IMR-90 (cell line): Measurements from ENCODE around the gene FAF1. TPM values are rescaled to one million over a fixed set of nuclear protein-coding genes. Genes with fewer than 3 reads are reported as not detected.

Experiments used
- ATAC-seq: fragments of 200-7000 bp; cut with Tn5 transposase; 2 replicates; pipeline ENCODE4 v1.9.1; 2020; ENCODE audit warnings: low read depth, mild to moderate bottlenecking, moderate library complexity
- BruUV-seq: library from RNA; stranded (reverse); fragments of 400-500 nt; replicated peaks from 2 replicates; lab custom pipeline; 2021; lab: Mats Ljungman, UMichigan
- CTCF ChIA-PET: fragments of 300-600 bp; formaldehyde crosslinking; extraction: SDS; loops from one replicate; lab custom pipeline; 2021; ENCODE audit warnings: antibody characterized with exemption; lab: Yijun Ruan, JAX
- POLR2A ChIA-PET: fragments of 300-600 bp; sonication (Branson Sonifier 250); formaldehyde crosslinking; loops from one replicate; lab custom pipeline; 2022; ENCODE audit warnings: antibody characterized with exemption; ENCODE audit not compliant: unreplicated experiment; lab: Charles Lee
- DNase-seq: peaks from one replicate; pipeline ENCODE4 v3.0.0; 2013
- H2AFZ ChIP-seq: replicated peaks from 2 replicates; pipeline ENCODE3; 2013; ENCODE audit warnings: low read length, mild to moderate bottlenecking; ENCODE audit not compliant: poor library complexity
- H2AK5ac ChIP-seq: 2 replicates; pipeline ENCODE4 v1.6.1; 2013; ENCODE audit warnings: low read depth, low read length, inconsistent platforms
- H2AK9ac ChIP-seq: replicated peaks from 2 replicates; pipeline ENCODE3; 2013; ENCODE audit warnings: mild to moderate bottlenecking, low read depth, low read length, moderate library complexity; ENCODE audit not compliant: poor library complexity
- H2BK120ac ChIP-seq: 2 replicates; pipeline ENCODE4 v1.6.1; 2013; ENCODE audit warnings: low read depth, low read length, inconsistent platforms
- H2BK15ac ChIP-seq: 3 replicates; pipeline ENCODE4 v1.6.1; 2013; ENCODE audit warnings: low read depth, low read length, inconsistent platforms
- H2BK20ac ChIP-seq: 2 replicates; pipeline ENCODE4 v1.6.1; 2013; ENCODE audit warnings: low read depth, mild to moderate bottlenecking, inconsistent platforms, low read length, moderate library complexity
- H2BK5ac ChIP-seq: 2 replicates; pipeline ENCODE4 v1.6.1; 2013; ENCODE audit warnings: mild to moderate bottlenecking, low read depth, low read length, inconsistent platforms; ENCODE audit not compliant: poor library complexity, severe bottlenecking
- H3K14ac ChIP-seq: replicated peaks from 2 replicates; pipeline ENCODE4 v1.6.1; 2013; ENCODE audit warnings: low read depth, low read length, inconsistent platforms
- H3K18ac ChIP-seq: 2 replicates; pipeline ENCODE4 v1.6.1; 2013; ENCODE audit warnings: low read depth, low read length, control low read depth
- H3K23ac ChIP-seq: 2 replicates; pipeline ENCODE4 v1.6.1; 2013; ENCODE audit warnings: low read depth, low read length, inconsistent platforms
- H3K27ac ChIP-seq: 2 replicates; pipeline ENCODE4 v1.5.1; 2013; ENCODE audit warnings: mild to moderate bottlenecking, control low read depth, low read length; ENCODE audit not compliant: insufficient read depth
- H3K27me3 ChIP-seq: 2 replicates; pipeline ENCODE4 v1.6.1; 2013; ENCODE audit warnings: low read length; ENCODE audit not compliant: control insufficient read depth, insufficient read depth
- H3K36me3 ChIP-seq: 2 replicates; pipeline ENCODE4 v1.6.1; 2013; ENCODE audit warnings: low read length, mixed read lengths; ENCODE audit not compliant: control insufficient read depth, insufficient read depth
- H3K4ac ChIP-seq: 2 replicates; pipeline ENCODE4 v1.6.1; 2013; ENCODE audit warnings: low read depth, low read length, inconsistent platforms
- H3K4me1 ChIP-seq: 2 replicates; pipeline ENCODE4 v1.6.1; 2013; ENCODE audit warnings: low read length, mixed read lengths; ENCODE audit not compliant: control insufficient read depth, insufficient read depth
- H3K4me2 ChIP-seq: 2 replicates; pipeline ENCODE4 v1.6.1; 2013; ENCODE audit warnings: low read depth, mild to moderate bottlenecking, control low read depth, low read length, moderate library complexity
- H3K4me3 ChIP-seq: 2 replicates; pipeline ENCODE4 v1.5.1; 2013; ENCODE audit warnings: low read depth, mild to moderate bottlenecking, control low read depth, low read length, moderate library complexity; ENCODE audit not compliant: insufficient read depth
- H3K56ac ChIP-seq: 2 replicates; pipeline ENCODE4 v1.6.1; 2013; ENCODE audit warnings: low read length, inconsistent platforms; ENCODE audit not compliant: insufficient read depth; ENCODE audit errors: extremely low read depth
- H3K79me1 ChIP-seq, 2 experiments: 2 replicates each; pipeline ENCODE4 v1.6.1; 2013; ENCODE audit warnings: low read length in 2 of 2, inconsistent platforms in 1 of 2, low read depth in 1 of 2
- H3K9ac ChIP-seq: 2 replicates; pipeline ENCODE4 v1.6.1; 2013; ENCODE audit warnings: low read depth, low read length, control low read depth
- H3K9me1 ChIP-seq: 2 replicates; pipeline ENCODE4 v1.6.1; 2013; ENCODE audit warnings: low read length, inconsistent platforms; ENCODE audit not compliant: insufficient read depth
- H3K9me3 ChIP-seq: 2 replicates; pipeline ENCODE4 v1.6.1; 2013; ENCODE audit warnings: low read length; ENCODE audit not compliant: control insufficient read depth, insufficient read depth
- H4K20me1 ChIP-seq: 2 replicates; pipeline ENCODE4 v1.6.1; 2013; ENCODE audit warnings: low read length, inconsistent platforms; ENCODE audit not compliant: insufficient read depth
- H4K5ac ChIP-seq: 2 replicates; pipeline ENCODE4 v1.6.1; 2013; ENCODE audit warnings: mild to moderate bottlenecking, low read depth, low read length, control low read depth
- H4K8ac ChIP-seq, 2 experiments: 2 replicates each; pipeline ENCODE4 v1.6.1; 2013; ENCODE audit warnings: low read depth in 2 of 2, low read length in 2 of 2, control low read depth in 1 of 2, inconsistent platforms in 1 of 2
- H4K91ac ChIP-seq: 2 replicates; pipeline ENCODE4 v1.6.1; 2013; ENCODE audit warnings: low read depth, low read length, inconsistent platforms; ENCODE audit not compliant: insufficient read depth
- BHLHE40 ChIP-seq: fragments of 150-350 bp; IDR thresholded peaks from 2 replicates; pipeline ENCODE4 v1.6.1; 2016; ENCODE audit warnings: mild to moderate bottlenecking, low read depth, low read length
- CEBPB ChIP-seq: IDR thresholded peaks from 2 replicates; pipeline ENCODE4 v1.6.1; 2012; ENCODE audit warnings: low read depth, low read length, improper control_type of control experiment
- CHD1 ChIP-seq: IDR thresholded peaks from 2 replicates; pipeline ENCODE4 v1.6.1; 2012; ENCODE audit warnings: low read depth, low read length, improper control_type of control experiment
- FOS ChIP-seq: fragments of 150-350 bp; IDR thresholded peaks from 2 replicates; pipeline ENCODE4 v1.6.1; 2016; ENCODE audit warnings: low read depth, low read length
- MAFK ChIP-seq: IDR thresholded peaks from 2 replicates; pipeline ENCODE4 v1.6.1; 2012; ENCODE audit warnings: low read depth, low read length, improper control_type of control experiment
- MXI1 ChIP-seq: IDR thresholded peaks from 2 replicates; pipeline ENCODE4 v1.6.1; 2012; ENCODE audit warnings: low read depth, mild to moderate bottlenecking, low read length, moderate library complexity, borderline replicate concordance
- NFE2L2 ChIP-seq: fragments of 150-350 bp; IDR thresholded peaks from 2 replicates; pipeline ENCODE4 v1.6.1; 2016; ENCODE audit warnings: low read depth, mild to moderate bottlenecking, low read length
- POLR2A ChIP-seq: IDR thresholded peaks from 2 replicates; pipeline ENCODE4 v1.6.1; 2012; ENCODE audit warnings: mild to moderate bottlenecking, low read depth, low read length
- RAD21 ChIP-seq: IDR thresholded peaks from 2 replicates; pipeline ENCODE4 v1.6.1; 2012; ENCODE audit warnings: low read length, improper control_type of control experiment
- RCOR1 ChIP-seq: IDR thresholded peaks from 2 replicates; pipeline ENCODE4 v1.6.1; 2012; ENCODE audit warnings: mild to moderate bottlenecking, low read length, improper control_type of control experiment; ENCODE audit not compliant: insufficient replicate concordance
- RFX5 ChIP-seq: IDR thresholded peaks from 2 replicates; pipeline ENCODE4 v1.8.0; 2012; ENCODE audit warnings: low read depth, mild to moderate bottlenecking, low read length, moderate library complexity
- USF2 ChIP-seq: fragments of 150-350 bp; IDR thresholded peaks from 2 replicates; pipeline ENCODE4 v1.6.1; 2017; ENCODE audit warnings: mild to moderate bottlenecking, antibody characterized with exemption, low read length, low read depth
- WGBS, 2 experiments: methylation state at CpG; one replicate each; pipeline versions ENCODE4 v1.1.5 to v1.1.7; 2013; ENCODE audit warnings: missing lambda C conversion rate in 2 of 2; ENCODE audit not compliant: insufficient read length in 1 of 2; ENCODE audit errors: extremely low coverage in 2 of 2; 5-methylcytosine and 5-hydroxymethylcytosine counted together
- dilution Hi-C: fragments of 300-500 bp; cut with HindIII; formaldehyde crosslinking; loops from one replicate; pipeline ENCODE4 v1.14.3; 2018; ENCODE audit warnings: low sequenced_read_pairs; ENCODE audit not compliant: unreplicated experiment
- in situ Hi-C: fragments of 300-500 bp; cut with MboI; formaldehyde crosslinking; loops from 3 replicates; pipeline ENCODE4 v1.14.3; 2019; ENCODE audit warnings: low sequenced_read_pairs, inconsistent platforms, mixed read lengths
- intact Hi-C: fragments of 100-400 bp; cut with micrococcal nuclease; formaldehyde crosslinking; loops from 2 replicates; pipeline ENCODE4 v1.10.0; 2022
- polyA plus RNA-seq, 3 experiments: library from polyadenylated mRNA; depleted of rRNA; stranded (reverse); fragments of >200 nt; gene quantifications; 2 replicates each; pipeline ENCODE4 v1.2.3, GENCODE V29; 2012; ENCODE audit warnings: low replicate concordance in 1 of 3
- total RNA-seq: library from RNA; depleted of rRNA; stranded (reverse); fragments of >200 nt; gene quantifications from 2 replicates; pipeline ENCODE4 v1.2.3, GENCODE V29; 2012
- TF ChIP-seq, protein P1 (sequence below): fragments of 150-350 bp; IDR thresholded peaks from 2 replicates; pipeline ENCODE4 v1.6.1; 2016; ENCODE audit warnings: low read depth, mild to moderate bottlenecking, low read length, moderate library complexity, borderline replicate concordance

Gene FAF1
- total and polyA plus RNA-seq, 2 of the 4 experiments (the other 2 are of a cell fraction), result 18.8 to 72.9 TPM

GRCh38 chr1:50570066-50570468, 390.0 kb downstream of the FAF1 start:
- CTCF ChIA-PET, result no interaction called here
- ATAC-seq (peak; percentile 91), DNase-seq (peak; percentile 58)
- BruUV-seq, result no TSS peak
- Histone ChIP-seq H3K36me3 (no peaks in the 10 kb centered on the region), H3K18ac (no peak overlapping the region), H3K4me3 (no peak overlapping the region), H3K4me2 (no peak overlapping the region; the same call in 1 of the 2 replicates), H2AK5ac (no peak overlapping the region), H4K20me1 (no peaks in the 10 kb centered on the region), H2AK9ac (no peak overlapping the region), H4K91ac (no peak overlapping the region), H3K14ac (no peak overlapping the region), H2BK20ac (no peak overlapping the region), H3K56ac (no peak overlapping the region), H2BK5ac (no peak overlapping the region), H3K9me3 (no peaks in the 10 kb centered on the region), H3K4ac (no peak overlapping the region), H3K23ac (no peak overlapping the region), H3K4me1 (no peaks in the 10 kb centered on the region), H3K9ac (no peak overlapping the region), H4K5ac (no peak overlapping the region), H2BK15ac (no peak overlapping the region), H3K79me1 (no peaks in the 10 kb centered on the region), H2BK120ac (no peak overlapping the region), H2AFZ (no peak overlapping the region), H3K9me1 (peaks cover 3% of the 10 kb centered on the region; the same call in 1 of the 2 replicates), H3K27ac (no peak overlapping the region), H4K8ac (no peak overlapping the region; a peak in 1 of 4 replicates), H3K27me3 (no peaks in the 10 kb centered on the region)
- POLR2A ChIA-PET, result no interaction called here
- intact Hi-C loops, result no loop called here
- no CpG with 5 or more reads among the region's 7 CpGs for WGBS, 2 experiments
- dilution Hi-C loops, result no loop called here
- in situ Hi-C loops, result no loop called here
- TF ChIP-seq RAD21, result no peak
- no peak for TF ChIP-seq CEBPB
- TF ChIP-seq BHLHE40, result no peak
- no peak for TF ChIP-seq USF2
- TF ChIP-seq NFE2L2, result no peak
- TF ChIP-seq RCOR1, result no peak
- no peak for TF ChIP-seq RFX5
- no peak for TF ChIP-seq MAFK
- no peak for TF ChIP-seq FOS
- TF ChIP-seq CHD1, result no peak
- no peak for TF ChIP-seq POLR2A
- TF ChIP-seq MXI1, result no peak
- TF ChIP-seq, protein P1, sequence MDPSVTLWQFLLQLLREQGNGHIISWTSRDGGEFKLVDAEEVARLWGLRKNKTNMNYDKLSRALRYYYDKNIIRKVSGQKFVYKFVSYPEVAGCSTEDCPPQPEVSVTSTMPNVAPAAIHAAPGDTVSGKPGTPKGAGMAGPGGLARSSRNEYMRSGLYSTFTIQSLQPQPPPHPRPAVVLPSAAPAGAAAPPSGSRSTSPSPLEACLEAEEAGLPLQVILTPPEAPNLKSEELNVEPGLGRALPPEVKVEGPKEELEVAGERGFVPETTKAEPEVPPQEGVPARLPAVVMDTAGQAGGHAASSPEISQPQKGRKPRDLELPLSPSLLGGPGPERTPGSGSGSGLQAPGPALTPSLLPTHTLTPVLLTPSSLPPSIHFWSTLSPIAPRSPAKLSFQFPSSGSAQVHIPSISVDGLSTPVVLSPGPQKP, result no peak
